Measurements from ENCODE around the gene ABHD12. TPM values are rescaled to one million over a fixed set of nuclear protein-coding genes. Genes with fewer than 3 reads are reported as not detected.
A peak's percentile ranks its signal among the peaks of the same experiment; 100 is the strongest.

The ABHD12 gene
- total and polyA plus RNA-seq, 10 of the 15 experiments (the other 5 are each of a cell fraction or from before 2014, with no cell fraction given) = 1.5 to 61.8 (median 26.7) TPM

DNA sequence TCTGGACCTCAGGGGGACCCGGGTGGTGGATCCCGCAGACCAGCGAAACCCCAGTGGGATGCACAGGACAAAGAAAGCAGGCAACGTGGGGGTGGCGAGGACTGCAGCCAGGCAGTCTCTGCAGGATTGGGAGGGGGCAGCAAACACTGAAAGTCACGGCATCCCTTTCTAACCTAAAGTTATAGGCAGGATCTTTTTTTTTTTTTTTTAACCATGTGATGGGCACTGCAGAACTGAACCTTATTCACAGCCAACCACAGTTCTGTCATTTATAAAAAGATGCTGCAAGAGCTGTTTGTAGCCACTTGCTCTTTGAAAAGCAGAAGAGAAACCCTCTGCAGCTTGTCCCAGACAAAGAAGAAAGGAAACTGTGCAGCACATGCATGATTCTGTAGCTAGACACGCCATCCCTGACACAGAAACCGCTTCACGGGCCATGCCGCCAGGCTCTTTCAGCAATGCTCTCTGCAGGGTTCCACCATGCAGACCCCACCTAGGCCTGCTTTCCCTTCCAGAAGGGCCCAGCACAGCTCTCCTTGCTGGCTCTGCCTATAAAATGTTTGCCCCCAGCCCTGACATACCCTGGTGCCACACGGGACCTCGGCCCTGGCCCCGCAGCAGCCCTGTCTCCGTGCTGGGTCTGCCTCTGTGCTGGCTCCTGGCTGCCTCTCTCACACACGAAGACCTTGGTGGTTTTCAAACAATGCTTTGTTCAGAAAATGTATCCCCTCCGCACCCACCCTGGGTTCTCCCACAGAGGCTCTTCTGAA, 72.0 kb downstream of the ABHD12 start:
- Histone ChIP-seq H3K79me2 (ENCODE audit: control insufficient read depth, insufficient read depth, low read length) (peaks cover 13% of the 10 kb centered on the region), H3K36me3 (ENCODE audit: control insufficient read depth in 2 of 2, insufficient read depth in 2 of 2, low read length in 1 of 2) (peaks cover 16 to 19% of the 10 kb centered on the region in 2 experiments), H3K27me3 (replicated peaks in 1 of 2; ENCODE audit: control insufficient read depth in 2 of 2, insufficient read depth in 2 of 2, low read length in 1 of 2) (no peaks in the 10 kb centered on the region), H4K20me1 (ENCODE audit: control insufficient read depth, insufficient read depth) (no peaks in the 10 kb centered on the region), H3K27ac (ENCODE audit: control insufficient read depth, insufficient read depth) (peak overlapping the region; percentile 93), H2AFZ (ENCODE audit: control insufficient read depth, low read depth, low read length) (peak overlapping the region; percentile 45; the same call in 1 of the 2 replicates), H3K9ac (ENCODE audit: control insufficient read depth, insufficient read depth, low read length) (peak overlapping the region; percentile 65), H3K4me1 (ENCODE audit: control insufficient read depth, insufficient read depth, low read length) (peaks cover 40% of the 10 kb centered on the region), H3K9me3 (replicated peaks; ENCODE audit: control insufficient read depth, insufficient read depth, low read length) (no peaks in the 10 kb centered on the region), H3K4me2 (ENCODE audit: control insufficient read depth, insufficient read depth) (peak overlapping the region; percentile 85), H3K4me3 (no peak overlapping the region)
- RAD21 ChIA-PET (ENCODE audit: unreplicated experiment) = interaction anchor here (0.6 to 2.2 kb wide), 11 partner anchors 9 to 268 kb away, joined by 3 to 12 read pairs (median 3); no protein-coding TSS in a partner anchor
- peak; percentile 88 for DNase-seq (ENCODE audit: low read depth, low spot score)
- CTCF ChIA-PET = interaction anchor here (0.7 to 1.8 kb wide), 5 partner anchors 8 to 228 kb away, joined by 3 to 6 read pairs (median 4); partner anchors contain the start of gene GINS1
- POLR2A ChIA-PET = interaction anchor here (0.7 to 1.3 kb wide), 3 partner anchors 22 to 282 kb away, joined by 3 to 6 read pairs (median 5); no protein-coding TSS in a partner anchor
- BruUV-seq (replicated peaks) = no TSS peak
- intact Hi-C loops (cut with micrococcal nuclease; ENCODE audit: unreplicated experiment) = loop anchor here (2.0 to 10.0 kb wide), 2 partner anchors 72 to 306 kb away; partner anchors contain the start of genes ABHD12 and NANP
- peak; percentile 99 for FAIRE-seq
- SMC1A ChIA-PET (ENCODE audit: uncharacterized antibody, unreplicated experiment) = interaction anchor here (0.9 to 5.1 kb wide), 3 partner anchors 22 to 80 kb away, joined by 3 to 23 read pairs (median 10); no protein-coding TSS in a partner anchor
- in situ Hi-C loops (cut with MboI) = no loop called here
- peak; percentile 94 for ATAC-seq
- under 1% methylated on average over 16 of the region's 16 CpGs for WGBS (ENCODE audit: insufficient coverage, insufficient replicate concordance, low lambda C conversion rate, missing lambda C conversion rate)
- peak; percentile 51 for TF ChIP-seq EED (IDR thresholded peaks at IDR 0.05; ENCODE audit: low read depth)
- TF ChIP-seq EP300 (IDR thresholded peaks at IDR 0.05; ENCODE audit: borderline replicate concordance in 1 of 2, control insufficient read depth in 1 of 2, low read depth in 2 of 2, low read length in 2 of 2) = peak; percentile 77 to 89; a peak in 3 of 4 replicates
- TF ChIP-seq IRF4 (IDR thresholded peaks at IDR 0.05; ENCODE audit: low read depth, low read length) = peak; percentile 87
- TF ChIP-seq ZSCAN29 (IDR thresholded peaks at IDR 0.05) = peak; percentile 69; the same call in 1 of the 2 replicates
- TF ChIP-seq, protein P1, sequence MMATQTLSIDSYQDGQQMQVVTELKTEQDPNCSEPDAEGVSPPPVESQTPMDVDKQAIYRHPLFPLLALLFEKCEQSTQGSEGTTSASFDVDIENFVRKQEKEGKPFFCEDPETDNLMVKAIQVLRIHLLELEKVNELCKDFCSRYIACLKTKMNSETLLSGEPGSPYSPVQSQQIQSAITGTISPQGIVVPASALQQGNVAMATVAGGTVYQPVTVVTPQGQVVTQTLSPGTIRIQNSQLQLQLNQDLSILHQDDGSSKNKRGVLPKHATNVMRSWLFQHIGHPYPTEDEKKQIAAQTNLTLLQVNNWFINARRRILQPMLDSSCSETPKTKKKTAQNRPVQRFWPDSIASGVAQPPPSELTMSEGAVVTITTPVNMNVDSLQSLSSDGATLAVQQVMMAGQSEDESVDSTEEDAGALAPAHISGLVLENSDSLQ (IDR thresholded peaks at IDR 0.05) = peak; percentile 84
- 0 out of 2 replicates have a peak, but pooled peaks have one; percentile 32 for TF ChIP-seq MYB (IDR thresholded peaks at IDR 0.05; ENCODE audit: borderline replicate concordance, low read depth, low read length)
- no peak for TF ChIP-seq RBBP5 (conservative IDR thresholded peaks at IDR 0.05)
- TF ChIP-seq TAF1 (IDR thresholded peaks at IDR 0.05; ENCODE audit: borderline replicate concordance, low read depth, low read length) = peak; percentile 59; the same call in 1 of the 2 replicates
- TF ChIP-seq MTA3 (IDR thresholded peaks at IDR 0.05; ENCODE audit: borderline replicate concordance, low read length) = peak; percentile 73; the same call in 1 of the 2 replicates
- TF ChIP-seq POLR2A (IDR thresholded peaks at IDR 0.05; ENCODE audit: low read depth, low read length) = peak; percentile 77
- TF ChIP-seq SMARCA5 (IDR thresholded peaks at IDR 0.05) = 0 out of 2 replicates have a peak, but pooled peaks have one; percentile 52
- TF ChIP-seq SRF (IDR thresholded peaks at IDR 0.05; ENCODE audit: low read depth in 2 of 2, low read length in 2 of 2) = no peak
- TF ChIP-seq GABPA (IDR thresholded peaks at IDR 0.05; ENCODE audit: low read depth) = no peak
- no peak for TF ChIP-seq CHD4 (IDR thresholded peaks at IDR 0.05)
- TF ChIP-seq YY1 (IDR thresholded peaks at IDR 0.05; ENCODE audit: low read depth, low read length) = peak; percentile 46
- TF ChIP-seq GATAD2B (conservative IDR thresholded peaks at IDR 0.05; ENCODE audit: low read depth) = peak; percentile 53; the same call in 1 of the 2 replicates
- no peak for TF ChIP-seq TARDBP (IDR thresholded peaks at IDR 0.05; ENCODE audit: borderline replicate concordance)
- TF ChIP-seq CBX3 (IDR thresholded peaks at IDR 0.05; ENCODE audit: borderline replicate concordance, low read depth) = no peak
- peak; percentile 52; the same call in 1 of the 2 replicates for TF ChIP-seq LARP7 (IDR thresholded peaks at IDR 0.05)
- TF ChIP-seq MEF2B (IDR thresholded peaks at IDR 0.05; ENCODE audit: partially characterized antibody, poor library complexity, severe bottlenecking) = peak; percentile 45
- peak; percentile 80 for TF ChIP-seq POLR2AphosphoS5 (IDR thresholded peaks at IDR 0.05; ENCODE audit: low read length)
- TF ChIP-seq MXI1 (IDR thresholded peaks at IDR 0.05; ENCODE audit: low read depth, low read length) = peak; percentile 94
- TF ChIP-seq BCL11A (IDR thresholded peaks at IDR 0.05; ENCODE audit: low read depth, low read length) = 0 out of 2 replicates have a peak, but pooled peaks have one; percentile 57
